B cell (primary cell): ENCODE data around the gene RASGRF2.

ENCODE experiments used
- CTCF ChIP-seq: fragments of 200-600 bp; IDR thresholded peaks from one replicate; pipeline ENCODE4 v1.8.0; 2022; ENCODE audit warnings: antibody characterized with exemption, mild to moderate bottlenecking
- EZH2 ChIP-seq: IDR thresholded peaks from 2 replicates; pipeline ENCODE4 v1.6.1; 2012; ENCODE audit warnings: borderline replicate concordance, low read depth, mild to moderate bottlenecking, moderate library complexity, low read length; ENCODE audit not compliant: insufficient read depth, poor library complexity, severe bottlenecking

- TF ChIP-seq CTCF: no peak
- TF ChIP-seq EZH2: no peak
Observed at GRCh38 chr5:80964919-80965318, 4.8 kb downstream of the RASGRF2 start.
